Prostate gland (tissue), 2 donors: ENCODE data around the gene CCT7.

Source experiments
- CTCF ChIP-seq, 4 experiments: fragments of 200-600 bp in 2 of 4; fragments of 450-650 bp in 2 of 4; sonication (generic) in 2 of 4; IDR thresholded peaks; 1 replicate in 3 of 4; 2 replicates in 1 of 4; pipeline ENCODE4 v1.5.1; 2016 to 2019; ENCODE audit warnings: antibody characterized with exemption in 4 of 4, mild to moderate bottlenecking in 2 of 4, moderate library complexity in 2 of 4
- POLR2A ChIP-seq: fragments of 450-650 bp; IDR thresholded peaks from one replicate; pipeline ENCODE4 v1.6.1; 2016; ENCODE audit warnings: antibody characterized with exemption, mild to moderate bottlenecking
- POLR2AphosphoS5 ChIP-seq: sonication (generic); formaldehyde crosslinking; IDR thresholded peaks from one replicate; pipeline ENCODE4 v1.6.1; 2017; ENCODE audit warnings: antibody characterized with exemption

DNA sequence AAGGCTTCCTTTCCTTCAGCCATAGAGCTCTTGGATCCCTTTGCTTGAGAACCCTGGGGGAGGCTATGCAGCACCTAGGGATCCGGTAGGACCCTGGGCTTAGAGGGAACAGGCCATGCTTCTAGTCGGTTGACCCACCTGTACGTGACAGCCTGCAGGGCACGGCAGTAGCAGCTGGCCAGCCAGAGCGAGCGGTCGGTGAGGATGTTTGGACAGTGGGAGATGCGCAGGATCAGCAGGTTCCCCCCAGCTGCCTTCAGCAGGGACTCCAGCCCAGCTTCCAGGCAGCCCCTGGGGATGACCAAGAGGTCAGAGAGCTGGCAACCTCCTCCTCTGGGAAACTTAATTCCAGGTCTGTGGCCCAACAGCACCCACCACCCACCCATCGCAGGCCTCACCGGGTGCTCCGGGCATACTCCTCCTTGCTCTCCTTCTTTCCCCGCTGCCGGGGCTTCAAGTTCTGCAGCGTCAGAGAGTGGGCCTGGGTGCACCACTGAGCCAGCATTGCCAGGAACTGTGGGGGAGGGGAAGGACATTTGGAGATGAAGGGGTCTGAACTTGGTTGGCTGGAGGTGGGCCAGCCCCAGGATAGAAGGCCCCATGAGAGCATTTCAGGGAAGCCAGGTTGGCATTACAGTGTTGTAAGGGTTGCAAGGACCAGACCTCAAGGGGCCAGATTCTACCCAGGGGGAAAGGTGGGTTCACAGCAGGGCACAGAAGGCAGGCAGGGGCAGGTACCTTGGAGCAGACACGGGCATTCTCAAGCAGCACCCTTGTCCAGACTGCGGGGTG lies 29.6 kb downstream of the CCT7 start:
- TF ChIP-seq CTCF (IDR thresholded peaks at IDR 0.05) (no peak), POLR2AphosphoS5 (no peak), POLR2A (no peak)
